ENCODE results near the gene SSR4. TPM values are rescaled to one million over a fixed set of nuclear protein-coding genes. Genes with fewer than 3 reads are reported as not detected.

SSR4 gene
- total and polyA plus RNA-seq, 2 experiments from 2014 or later = 316 to 693 TPM

- no peaks in the 10 kb centered on the region for H3K36me3 ChIP-seq (replicated peaks; ENCODE audit: insufficient read depth, low read depth)
- H3K79me2 ChIP-seq = no peaks in the 10 kb centered on the region
- H3K4me3 ChIP-seq = no peak overlapping the region
- no peaks in the 10 kb centered on the region for H3K4me1 ChIP-seq (ENCODE audit: insufficient read depth)
- H3K4me2 ChIP-seq = no peak overlapping the region
- no peaks in the 10 kb centered on the region for H4K20me1 ChIP-seq (ENCODE audit: insufficient read depth, poor library complexity, severe bottlenecking)
- H3K27ac ChIP-seq = no peak overlapping the region
- no peak for TF ChIP-seq CTCF (IDR thresholded peaks at IDR 0.05; ENCODE audit: poor library complexity)
- TF ChIP-seq EZH2phosphoT487 (IDR thresholded peaks at IDR 0.05; ENCODE audit: low read depth, severe bottlenecking, unreplicated experiment) = no peak
- no peak for TF ChIP-seq EZH2 (IDR thresholded peaks at IDR 0.05; ENCODE audit: borderline replicate concordance)
- no peaks in the 10 kb centered on the region for H3K9me2 ChIP-seq (replicated peaks; ENCODE audit: insufficient read depth)
- no peak overlapping the region for H2AFZ ChIP-seq
- no peaks in the 10 kb centered on the region for H3K9me3 ChIP-seq (ENCODE audit: low read depth)
- DNase-seq (ENCODE audit: low spot score) = no peak
- 89% methylated on average over 6 of the region's 6 CpGs for WGBS (ENCODE audit: low lambda C conversion rate, missing lambda C conversion rate)
- H3K27me3 ChIP-seq = peaks cover 4% of the 10 kb centered on the region
Measured at GRCh38 chrX:153836921-153837320, 42.5 kb downstream of the SSR4 start.

GRCh38 chrX:153844509-153845082 is 50.1 kb downstream of the SSR4 start:
- 30% methylated on average over 6 of the region's 6 CpGs for WGBS (ENCODE audit: low lambda C conversion rate, missing lambda C conversion rate)
- H3K4me3 ChIP-seq = no peak overlapping the region

GRCh38 chrX:153845195-153845594 is 50.7 kb downstream of the SSR4 start:
- Histone ChIP-seq H2AFZ (no peak overlapping the region), H3K36me3 (replicated peaks; ENCODE audit: insufficient read depth, low read depth) (no peaks in the 10 kb centered on the region), H3K4me1 (ENCODE audit: insufficient read depth) (no peaks in the 10 kb centered on the region), H3K27me3 (peaks cover 25% of the 10 kb centered on the region), H4K20me1 (ENCODE audit: insufficient read depth, poor library complexity, severe bottlenecking) (no peaks in the 10 kb centered on the region), H3K9me3 (ENCODE audit: low read depth) (no peaks in the 10 kb centered on the region), H3K4me2 (no peak overlapping the region), H3K79me2 (no peaks in the 10 kb centered on the region), H3K4me3 (no peak overlapping the region), H3K9me2 (replicated peaks; ENCODE audit: insufficient read depth) (no peaks in the 10 kb centered on the region), H3K27ac (no peak overlapping the region)
- DNase-seq (ENCODE audit: low spot score) = no peak
- 34% methylated on average over 6 of the region's 6 CpGs for WGBS (ENCODE audit: low lambda C conversion rate, missing lambda C conversion rate)
- no peak for TF ChIP-seq EZH2 (IDR thresholded peaks at IDR 0.05; ENCODE audit: borderline replicate concordance)

More at GRCh38 chrX:153844509-153845082, 50.1 kb downstream of the SSR4 start:
- Histone ChIP-seq H3K79me2 (no peaks in the 10 kb centered on the region), H3K27ac (no peak overlapping the region), H3K36me3 (replicated peaks; ENCODE audit: insufficient read depth, low read depth) (no peaks in the 10 kb centered on the region), H4K20me1 (ENCODE audit: insufficient read depth, poor library complexity, severe bottlenecking) (no peaks in the 10 kb centered on the region), H3K9me2 (replicated peaks; ENCODE audit: insufficient read depth) (no peaks in the 10 kb centered on the region), H3K27me3 (peaks cover 25% of the 10 kb centered on the region), H3K4me1 (ENCODE audit: insufficient read depth) (no peaks in the 10 kb centered on the region), H3K9me3 (ENCODE audit: low read depth) (no peaks in the 10 kb centered on the region), H3K4me2 (no peak overlapping the region), H2AFZ (no peak overlapping the region)
- no peak for TF ChIP-seq EZH2 (IDR thresholded peaks at IDR 0.05; ENCODE audit: borderline replicate concordance)
- no peak for TF ChIP-seq EZH2phosphoT487 (IDR thresholded peaks at IDR 0.05; ENCODE audit: low read depth, severe bottlenecking, unreplicated experiment)
- no peak for TF ChIP-seq CTCF (IDR thresholded peaks at IDR 0.05; ENCODE audit: poor library complexity)
- no peak for DNase-seq (ENCODE audit: low spot score)

GRCh38 chrX:153845842-153846241 is 51.4 kb downstream of the SSR4 start:
- Histone ChIP-seq H3K79me2 (no peaks in the 10 kb centered on the region), H3K4me3 (no peak overlapping the region), H2AFZ (no peak overlapping the region), H3K27ac (no peak overlapping the region), H4K20me1 (ENCODE audit: insufficient read depth, poor library complexity, severe bottlenecking) (no peaks in the 10 kb centered on the region), H3K4me2 (no peak overlapping the region), H3K9me3 (ENCODE audit: low read depth) (no peaks in the 10 kb centered on the region), H3K4me1 (ENCODE audit: insufficient read depth) (no peaks in the 10 kb centered on the region), H3K36me3 (replicated peaks; ENCODE audit: insufficient read depth, low read depth) (no peaks in the 10 kb centered on the region), H3K9me2 (replicated peaks; ENCODE audit: insufficient read depth) (no peaks in the 10 kb centered on the region), H3K27me3 (peaks cover 25% of the 10 kb centered on the region)
- 34% methylated on average over 3 of the region's 3 CpGs for WGBS (ENCODE audit: low lambda C conversion rate, missing lambda C conversion rate)
- no peak for DNase-seq (ENCODE audit: low spot score)
- TF ChIP-seq EZH2phosphoT487 (IDR thresholded peaks at IDR 0.05; ENCODE audit: low read depth, severe bottlenecking, unreplicated experiment) (no peak), EZH2 (IDR thresholded peaks at IDR 0.05; ENCODE audit: borderline replicate concordance) (no peak), CTCF (IDR thresholded peaks at IDR 0.05; ENCODE audit: poor library complexity) (no peak)

Other genes starting within 250 kb of the SSR4 start
- gene CCNQ, start 195.5 kb upstream of the SSR4 start, total RNA-seq = 21.6 and 28.3 TPM in 2 replicates
- 26.7 and 31.3 TPM in 2 replicates for gene CCNQ, start 195.5 kb upstream of the SSR4 start, polyA plus RNA-seq
- gene DUSP9, start 147.5 kb upstream of the SSR4 start, total RNA-seq = 86.2 and 87.3 TPM in 2 replicates
- 48.2 and 75.5 TPM in 2 replicates for gene DUSP9, start 147.5 kb upstream of the SSR4 start, polyA plus RNA-seq
- gene PNCK, start 120.9 kb upstream of the SSR4 start, total RNA-seq = 2.2 and 2.8 TPM in 2 replicates
- 0.28 and 1.9 TPM in 2 replicates for gene PNCK, start 120.9 kb upstream of the SSR4 start, polyA plus RNA-seq
- gene SLC6A8, start 106.7 kb upstream of the SSR4 start, total RNA-seq = 19.5 and 28.4 TPM in 2 replicates
- gene SLC6A8, start 106.7 kb upstream of the SSR4 start, polyA plus RNA-seq = 32.5 and 36.7 TPM in 2 replicates
- gene BCAP31, start 70.3 kb upstream of the SSR4 start, total RNA-seq = 146 and 227 TPM in 2 replicates
- gene BCAP31, start 70.3 kb upstream of the SSR4 start, polyA plus RNA-seq = 343 and 351 TPM in 2 replicates
- 8.3 and 10.5 TPM in 2 replicates for gene ABCD1, start 69.8 kb upstream of the SSR4 start, total RNA-seq
- gene ABCD1, start 69.8 kb upstream of the SSR4 start, polyA plus RNA-seq = 14.2 and 14.8 TPM in 2 replicates
- 0.27 and 1.4 TPM in 2 replicates for gene PLXNB3, start 30.4 kb upstream of the SSR4 start, total RNA-seq
- 0.87 and 5.7 TPM in 2 replicates for gene PLXNB3, start 30.4 kb upstream of the SSR4 start, polyA plus RNA-seq
- gene SRPK3, start 13.6 kb upstream of the SSR4 start, total RNA-seq = 0.08 and 0.20 TPM in 2 replicates
- gene SRPK3, start 13.6 kb upstream of the SSR4 start, polyA plus RNA-seq = 0.32 and 0.89 TPM in 2 replicates
- 35.4 and 35.8 TPM in 2 replicates for gene IDH3G, start 293 bp upstream of the SSR4 start, total RNA-seq
- gene IDH3G, start 293 bp upstream of the SSR4 start, polyA plus RNA-seq = 60.0 and 74.3 TPM in 2 replicates
- 1.6 and 2.8 TPM in 2 replicates for gene PDZD4, start 35.9 kb downstream of the SSR4 start, total RNA-seq
- gene PDZD4, start 35.9 kb downstream of the SSR4 start, polyA plus RNA-seq = 0.59 and 1.4 TPM in 2 replicates
- gene L1CAM, start 91.5 kb downstream of the SSR4 start, total RNA-seq = 0.12 and 0.33 TPM in 2 replicates
- gene L1CAM, start 91.5 kb downstream of the SSR4 start, polyA plus RNA-seq = 0.40 and 0.69 TPM in 2 replicates
- gene AVPR2, start 110.0 kb downstream of the SSR4 start, total RNA-seq = 1.2 TPM in 1 of 2 replicates, not detected in the other
- not detected in 2 replicates for gene AVPR2, start 110.0 kb downstream of the SSR4 start, polyA plus RNA-seq
- gene ARHGAP4, start 131.6 kb downstream of the SSR4 start, total RNA-seq = 3.3 and 6.4 TPM in 2 replicates
- gene ARHGAP4, start 131.6 kb downstream of the SSR4 start, polyA plus RNA-seq = 6.2 and 10.3 TPM in 2 replicates
- gene NAA10, start 140.4 kb downstream of the SSR4 start, total RNA-seq = 74.0 and 83.5 TPM in 2 replicates
- 118 and 134 TPM in 2 replicates for gene NAA10, start 140.4 kb downstream of the SSR4 start, polyA plus RNA-seq
- 22.2 and 22.8 TPM in 2 replicates for gene RENBP, start 150.0 kb downstream of the SSR4 start, total RNA-seq
- gene RENBP, start 150.0 kb downstream of the SSR4 start, polyA plus RNA-seq = 5.8 and 13.2 TPM in 2 replicates
- 11.6 and 25.0 TPM in 2 replicates for gene HCFC1, start 177.2 kb downstream of the SSR4 start, total RNA-seq
- gene HCFC1, start 177.2 kb downstream of the SSR4 start, polyA plus RNA-seq = 16.7 and 18.9 TPM in 2 replicates
- 7.4 and 8.7 TPM in 2 replicates for gene TMEM187, start 178.1 kb downstream of the SSR4 start, total RNA-seq
- gene TMEM187, start 178.1 kb downstream of the SSR4 start, polyA plus RNA-seq = 8.0 and 12.1 TPM in 2 replicates
- gene IRAK1, start 225.2 kb downstream of the SSR4 start, total RNA-seq = 44.1 TPM in 2 replicates
- 99.4 and 112 TPM in 2 replicates for gene IRAK1, start 225.2 kb downstream of the SSR4 start, polyA plus RNA-seq

Measured in hepatocyte (in vitro differentiated cells).